T-helper 2 cell treated with Interferon-gamma antibody and Interleukin-4, amounts not matched to agents 100 ng/mL and 5 ng/mL, for 36 hours (primary cell): ENCODE results near the gene SPATA2L. TPM values are rescaled to one million over a fixed set of nuclear protein-coding genes. Genes with fewer than 3 reads are reported as not detected.
"Not testable (repeated sequence)": the region's sequence is repeated elsewhere in the genome, so short reads cannot be mapped to it uniquely, and the experiment has no call there.

Experiments used
- intact Hi-C: fragments of 100-400 bp; cut with micrococcal nuclease; formaldehyde crosslinking; loops from one replicate; pipeline ENCODE4 v1.15.1; 2023
- total RNA-seq: library from RNA; stranded (reverse); gene quantifications from 2 replicates; pipeline ENCODE4 v1.2.3, GENCODE V29; 2022

Gene SPATA2L
- total RNA-seq, 1 donor from 2014 or later = 6.0 TPM

- intact Hi-C loops = no loop called here
These were observed 7.0 kb upstream of the SPATA2L start for GRCh38 chr16:89708481-89708931.

- intact Hi-C loops = no loop called here
These were observed 6.2 kb upstream of the SPATA2L start for GRCh38 chr16:89707695-89708094.

DNA sequence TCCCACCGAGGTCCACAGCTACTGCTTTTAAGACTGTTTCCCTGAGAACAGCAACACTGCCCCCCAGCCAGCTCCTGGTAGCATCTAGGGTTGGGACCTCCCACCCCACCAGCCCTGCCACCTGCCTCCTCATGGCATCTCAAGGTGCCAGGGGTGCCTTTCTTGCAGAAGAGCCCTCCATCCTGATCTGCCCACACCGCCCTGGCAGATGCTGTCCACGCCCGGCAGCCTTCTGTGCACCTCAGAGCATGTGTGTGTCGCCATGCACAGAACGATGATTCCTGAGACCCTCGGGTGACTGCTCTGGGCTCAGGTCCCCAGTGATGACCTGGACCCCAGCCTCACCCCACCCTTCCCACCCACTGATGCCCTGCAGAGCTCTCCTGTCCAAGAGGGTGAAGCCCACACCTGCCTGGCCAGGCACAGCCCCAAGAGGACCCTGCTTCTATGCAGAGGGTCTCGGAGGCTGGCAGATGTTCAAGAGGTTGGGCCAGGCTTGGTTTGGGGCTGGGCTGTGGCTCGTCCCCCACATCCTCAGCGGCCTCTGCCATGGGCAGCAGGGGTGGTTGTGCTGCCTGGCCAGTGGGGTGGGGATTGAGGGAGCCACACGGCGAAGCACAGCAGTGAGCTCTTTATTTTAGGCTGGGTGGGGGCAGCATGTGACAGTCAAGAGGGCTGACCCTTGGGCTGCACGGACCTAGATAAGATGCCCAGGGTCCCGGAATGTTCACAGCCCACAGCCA is 5.2 kb upstream of the SPATA2L start:
- intact Hi-C loops = loop anchor here (1.0 kb wide), 3 partner anchors 87 to 204 kb away; no protein-coding TSS in a partner anchor

- intact Hi-C loops = no loop called here
These were observed 3.5 kb upstream of the SPATA2L start for GRCh38 chr16:89705006-89705405.

DNA sequence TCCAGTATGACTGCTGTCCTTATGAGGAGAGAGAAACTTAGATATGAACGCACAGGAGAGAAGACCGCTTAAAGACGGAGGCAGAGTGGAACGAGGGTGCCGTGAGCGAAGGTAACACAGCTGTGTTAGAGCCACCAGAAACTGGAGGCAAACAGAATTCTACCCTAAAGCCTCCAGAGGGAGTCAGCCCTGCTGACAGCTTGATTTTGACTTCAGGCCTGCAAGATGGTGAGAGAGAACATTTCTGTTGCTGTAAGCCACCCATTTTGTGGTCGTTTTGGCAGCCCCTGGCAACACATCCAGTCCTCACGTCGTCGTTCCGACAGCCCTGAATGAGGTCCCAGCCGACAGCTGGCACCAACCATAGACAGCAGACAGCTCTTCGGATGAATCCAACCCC is 2.8 kb upstream of the SPATA2L start:
- intact Hi-C loops = loop anchor here (5.0 kb wide), 1 partner anchor 47 kb away; the partner anchor contains the start of genes CHMP1A and SPATA33

- intact Hi-C loops = loop anchor here (1.0 to 5.0 kb wide), 6 partner anchors 14 to 173 kb away; partner anchors contain the start of genes CHMP1A and SPATA33
These were observed 668 bp downstream of the SPATA2L start for GRCh38 chr16:89700649-89701424.

DNA sequence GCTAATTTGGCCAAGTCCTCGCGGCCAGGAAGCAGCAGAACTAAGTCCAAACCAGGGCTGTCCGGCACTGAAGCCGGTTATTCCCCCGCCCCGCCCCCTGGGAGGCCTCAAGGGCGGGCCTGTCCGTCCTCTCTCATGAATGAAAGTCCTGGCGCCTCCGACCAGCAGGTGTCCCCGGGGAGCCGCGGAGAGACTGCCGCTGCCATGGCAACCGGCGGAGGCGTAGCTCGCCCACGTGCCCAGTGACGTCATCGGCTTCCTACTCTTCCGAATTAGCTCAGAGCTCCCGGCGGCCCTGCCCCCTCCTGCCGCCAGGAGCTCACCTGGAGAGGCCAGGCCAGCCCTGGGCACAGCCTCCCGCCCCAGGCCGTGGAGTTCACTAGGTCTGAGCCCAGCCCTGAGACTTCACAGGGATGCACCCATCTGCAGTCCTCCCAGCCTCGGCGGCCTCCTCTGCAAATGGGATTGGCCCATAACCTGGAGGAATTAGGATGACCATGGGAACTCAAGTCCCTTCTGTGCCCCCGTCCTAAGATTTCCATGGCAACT is 1.3 kb downstream of the SPATA2L start:
- intact Hi-C loops = loop anchor here (1.0 to 5.0 kb wide), 5 partner anchors 13 to 174 kb away; partner anchors contain the start of genes CHMP1A and SPATA33

GRCh38 chr16:89699629-89700099 is 1.8 kb downstream of the SPATA2L start:
- intact Hi-C loops = loop anchor here (1.0 to 5.0 kb wide), 5 partner anchors 12 to 175 kb away; partner anchors contain the start of genes CHMP1A and SPATA33

GRCh38 chr16:89698717-89699116 is 2.8 kb downstream of the SPATA2L start:
- intact Hi-C loops = not testable (repeated sequence)

- intact Hi-C loops = no loop called here
These were observed 3.7 kb downstream of the SPATA2L start for GRCh38 chr16:89697616-89698331.

DNA sequence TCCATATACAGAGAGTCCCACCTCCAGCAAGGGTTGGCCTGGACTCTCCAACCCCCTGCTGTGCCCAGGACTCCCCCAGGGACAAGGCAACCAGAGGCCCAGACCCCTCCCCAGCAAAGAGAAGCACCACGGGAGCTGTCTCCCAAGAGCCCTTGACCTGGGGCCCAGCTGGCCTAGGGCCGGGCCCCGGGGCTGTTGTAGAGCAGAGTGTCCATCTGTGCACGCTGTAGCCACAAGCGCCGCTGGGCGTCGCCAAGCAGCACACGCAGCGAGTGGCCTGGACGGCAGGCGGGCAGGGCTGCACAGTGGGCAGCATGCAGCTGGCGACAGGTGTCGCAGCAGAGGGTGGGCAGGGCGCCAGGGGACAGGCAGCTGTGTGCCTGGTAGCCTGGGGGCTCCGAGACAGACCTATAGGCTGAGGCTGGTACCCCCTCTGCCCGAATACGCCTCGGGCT is 4.3 kb downstream of the SPATA2L start:
- intact Hi-C loops = no loop called here

- intact Hi-C loops = no loop called here
These were observed 4.8 kb downstream of the SPATA2L start for GRCh38 chr16:89696670-89697128.

GRCh38 chr16:89695875-89696669 is 5.4 kb downstream of the SPATA2L start:
- intact Hi-C loops = no loop called here

GRCh38 chr16:89695086-89695874 is 6.2 kb downstream of the SPATA2L start:
- intact Hi-C loops = no loop called here

GRCh38 chr16:89694784-89695085 is 6.8 kb downstream of the SPATA2L start:
- intact Hi-C loops = not testable (repeated sequence)

DNA sequence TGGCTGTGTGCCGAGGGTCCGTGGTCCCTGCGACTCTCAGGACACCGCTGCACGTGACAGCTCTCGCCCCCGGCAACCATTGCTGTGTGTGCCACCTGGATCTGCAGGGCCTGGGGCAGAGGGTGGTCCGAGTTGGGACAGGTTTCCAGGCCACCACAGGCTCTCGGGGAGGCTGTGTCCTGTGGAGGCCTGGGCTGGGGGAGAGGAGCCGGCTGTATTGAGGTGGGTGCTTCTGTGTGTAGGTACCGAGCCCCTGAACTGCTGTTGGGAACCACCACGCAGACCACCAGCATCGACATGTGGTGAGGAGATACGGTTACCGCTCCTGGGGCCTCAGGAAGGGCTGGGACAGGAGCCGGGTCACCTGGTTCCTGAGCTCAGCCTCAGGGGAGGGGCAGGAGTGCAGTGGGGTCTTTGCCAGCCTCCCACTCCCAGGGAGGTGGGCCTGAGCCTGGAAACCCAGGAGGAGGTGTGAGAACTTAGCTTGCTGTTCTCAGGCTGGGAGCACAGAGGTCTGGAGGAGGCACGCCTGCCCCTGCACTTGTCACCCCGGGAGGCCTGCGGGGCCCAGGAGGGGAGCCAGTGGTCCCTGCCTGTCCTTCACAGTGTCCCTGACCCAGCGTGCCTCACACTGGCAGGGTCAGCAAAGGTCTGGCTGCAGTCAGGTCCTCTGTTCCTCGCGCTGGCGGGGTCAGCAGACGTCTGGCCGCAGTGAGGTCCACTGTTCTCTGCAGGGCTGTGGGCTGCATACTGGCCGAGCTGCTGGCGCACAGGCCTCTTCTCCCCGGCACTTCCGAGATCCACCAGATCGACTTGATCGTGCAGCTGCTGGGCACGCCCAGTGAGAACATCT is 7.3 kb downstream of the SPATA2L start:
- intact Hi-C loops = no loop called here

DNA sequence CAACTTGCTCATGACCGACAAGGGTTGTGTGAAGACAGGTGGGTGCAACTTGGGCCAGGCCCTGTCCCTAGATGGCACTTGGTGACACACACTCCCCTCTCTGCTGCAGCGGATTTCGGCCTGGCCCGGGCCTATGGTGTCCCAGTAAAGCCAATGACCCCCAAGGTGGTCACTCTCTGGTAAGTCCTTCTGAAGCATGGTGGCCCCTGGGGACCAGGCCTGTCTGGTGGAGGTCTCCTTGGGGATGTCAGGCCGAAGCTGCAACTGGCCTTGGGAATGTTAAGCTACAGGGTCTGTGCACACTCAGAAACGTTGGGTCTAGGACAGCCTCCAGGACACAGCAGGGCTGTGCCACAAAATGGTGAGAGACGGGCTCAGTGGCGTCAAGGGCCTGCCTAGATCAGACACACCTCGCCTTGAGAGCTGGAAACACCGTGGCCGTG is 8.2 kb downstream of the SPATA2L start:
- intact Hi-C loops = no loop called here

DNA sequence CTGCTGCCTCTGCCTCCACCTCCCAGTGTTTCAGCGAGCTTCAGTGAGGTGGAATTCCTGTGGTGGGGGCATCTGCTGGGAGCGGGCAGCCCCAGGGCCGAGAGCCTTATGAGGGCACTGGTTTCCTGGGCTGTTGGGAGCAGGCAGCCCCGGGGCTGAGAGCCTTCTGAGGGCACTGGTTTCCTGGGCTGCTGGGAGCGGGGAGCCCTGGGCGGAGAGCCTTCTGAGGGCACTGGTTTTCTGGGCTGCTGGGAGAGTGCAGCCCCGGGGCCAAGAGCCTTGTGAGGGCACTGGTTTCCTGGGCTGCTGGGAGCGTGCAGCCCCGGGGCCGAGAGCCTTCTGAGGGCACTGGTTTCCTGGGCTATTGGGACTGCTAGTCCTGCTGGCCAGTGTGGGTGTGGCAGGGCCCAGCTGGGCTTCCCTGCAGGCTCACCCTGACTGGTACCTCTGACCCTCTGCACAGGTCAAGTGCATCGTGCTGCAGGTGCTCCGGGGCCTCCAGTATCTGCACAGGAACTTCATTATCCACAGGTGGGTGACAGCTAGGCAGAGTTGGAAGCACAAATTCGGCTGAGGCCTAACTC is 9.4 kb downstream of the SPATA2L start:
- intact Hi-C loops = no loop called here
